Skeletal muscle tissue (tissue), 4 donors: ENCODE results near the gene NCBP3. TPM values are rescaled to one million over a fixed set of nuclear protein-coding genes. Genes with fewer than 3 reads are reported as not detected.
"Not testable (repeated sequence)": the region's sequence is repeated elsewhere in the genome, so short reads cannot be mapped to it uniquely, and the experiment has no call there.

ENCODE experiments used
- H3K27ac ChIP-seq: one replicate; pipeline ENCODE4 v1.7.0; 2013; ENCODE audit warnings: mild to moderate bottlenecking, low read depth, low read length, inconsistent platforms
- H3K27me3 ChIP-seq, 3 donors: one replicate each; pipeline ENCODE4 v1.7.0; 2013; ENCODE audit warnings: low read length in 3 of 3; ENCODE audit not compliant: control insufficient read depth in 3 of 3, insufficient read depth in 3 of 3
- H3K36me3 ChIP-seq, 3 donors: one replicate each; pipeline ENCODE4 v1.7.0; 2013; ENCODE audit warnings: low read length in 3 of 3; ENCODE audit not compliant: control insufficient read depth in 3 of 3, insufficient read depth in 3 of 3
- H3K4me1 ChIP-seq, 3 donors: one replicate each; pipeline ENCODE4 v1.7.0; 2013; ENCODE audit warnings: low read length in 3 of 3, mild to moderate bottlenecking in 3 of 3; ENCODE audit not compliant: control insufficient read depth in 3 of 3, insufficient read depth in 3 of 3
- H3K4me3 ChIP-seq, 3 donors: one replicate each; pipeline ENCODE4 v1.7.0; 2013; ENCODE audit warnings: low read length in 3 of 3
- H3K9ac ChIP-seq, 3 donors: one replicate each; pipeline ENCODE4 v1.7.0; 2013; ENCODE audit warnings: low read length in 3 of 3, mild to moderate bottlenecking in 3 of 3, moderate library complexity in 2 of 3, low read depth in 1 of 3
- H3K9me3 ChIP-seq, 3 donors: one replicate each; pipeline ENCODE4 v1.7.0; 2013; ENCODE audit warnings: low read length in 3 of 3; ENCODE audit not compliant: control insufficient read depth in 3 of 3
- total RNA-seq: library from RNA; depleted of rRNA; stranded (reverse); fragments of >200 nt; gene quantifications from one replicate; pipeline ENCODE4 v1.2.3, GENCODE V29; 2014
- donor health status: Osteomylitis.

NCBP3 gene
- total RNA-seq, 1 donor from 2014 or later: 17.2 TPM

DNA sequence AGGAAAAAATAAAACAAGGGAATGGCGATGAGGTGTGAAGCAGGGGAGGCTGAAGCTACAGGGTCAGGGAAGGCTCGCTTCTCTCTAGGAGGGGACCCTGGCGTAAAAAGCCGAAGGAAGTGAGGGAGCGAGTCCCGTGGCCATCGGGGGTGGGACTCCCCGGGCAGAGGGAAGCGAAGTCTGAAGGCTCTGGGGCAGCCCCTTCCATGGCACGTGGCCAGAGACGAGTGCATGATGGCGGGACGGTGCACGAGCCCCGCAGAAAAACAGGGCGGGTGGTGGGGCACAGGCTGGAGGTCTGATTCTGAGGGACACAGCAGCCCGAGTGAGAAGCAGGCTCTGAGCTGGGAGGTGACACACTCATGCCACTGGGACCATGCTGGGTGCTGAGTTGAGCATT lies 21.1 kb upstream of the NCBP3 start:
- H3K27me3 ChIP-seq: no peaks in the 10 kb centered on the region

DNA sequence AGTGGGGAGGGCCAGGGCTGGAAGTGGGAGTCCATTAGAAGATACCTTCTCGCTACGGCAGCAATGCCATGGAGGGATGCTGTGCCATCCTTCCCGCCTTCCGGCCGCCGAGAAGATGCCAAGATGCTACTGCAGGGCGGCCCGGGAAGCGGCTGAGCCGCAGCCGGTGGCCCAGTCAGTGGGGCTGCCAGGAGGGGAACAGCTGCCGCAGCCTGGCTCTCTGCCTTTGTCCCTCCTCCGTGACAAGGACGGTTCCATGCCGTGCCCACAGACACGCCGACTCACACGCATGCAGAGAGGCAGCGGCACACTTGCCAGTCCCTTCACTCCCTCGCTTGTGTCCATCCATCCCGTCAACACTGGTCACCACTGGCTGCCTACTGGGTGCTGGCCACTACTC lies 20.2 kb upstream of the NCBP3 start:
- no peak overlapping the region for H3K27ac ChIP-seq
- H3K4me1 ChIP-seq: peaks cover 0 to 10% (median 6%) of the 10 kb centered on the region in 3 donors
- H3K9me3 ChIP-seq: no peaks in the 10 kb centered on the region
- H3K36me3 ChIP-seq: peaks cover under 1 to 8% (median 1%) of the 10 kb centered on the region in 3 donors
- H3K27me3 ChIP-seq: no peaks in the 10 kb centered on the region
- no peak overlapping the region for H3K9ac ChIP-seq
- H3K4me3 ChIP-seq: no peak overlapping the region

More for the DNA sequence above, 21.1 kb upstream of the NCBP3 start:
- H3K9ac ChIP-seq: no peak overlapping the region
- H3K9me3 ChIP-seq: no peaks in the 10 kb centered on the region
- peaks cover 0 to 10% (median 6%) of the 10 kb centered on the region in 3 donors for H3K4me1 ChIP-seq
- no peak overlapping the region for H3K27ac ChIP-seq
- no peak overlapping the region for H3K4me3 ChIP-seq
- peaks cover 1 to 7% (median 4%) of the 10 kb centered on the region in 3 donors for H3K36me3 ChIP-seq

DNA sequence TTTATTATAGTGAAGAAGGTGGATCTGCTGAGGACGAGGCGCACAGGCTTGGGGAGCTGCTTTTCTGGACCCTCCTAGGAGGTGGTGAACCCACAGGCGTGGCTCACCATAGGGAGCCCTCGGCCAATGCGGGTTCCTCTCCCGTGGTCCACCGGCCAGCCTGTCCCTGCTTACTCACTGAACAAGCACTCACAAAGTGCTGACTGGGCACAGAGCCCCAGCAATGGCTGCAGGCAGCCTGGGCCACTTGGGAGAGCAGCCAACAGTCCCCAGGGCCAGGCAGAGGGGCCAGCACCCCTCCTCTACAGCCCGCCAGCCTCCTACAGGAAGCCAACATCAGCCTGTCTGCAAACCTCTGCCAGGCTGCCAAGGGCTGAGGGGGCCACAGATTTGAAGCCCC lies 19.1 kb upstream of the NCBP3 start:
- Histone ChIP-seq H3K27me3 (no peaks in the 10 kb centered on the region), H3K9me3 (no peaks in the 10 kb centered on the region), H3K9ac (peak overlapping the region in 1 of 3 donors; percentile 3), H3K4me1 (peaks cover 0 to 10% (median 6%) of the 10 kb centered on the region in 3 donors), H3K4me3 (no peak overlapping the region), H3K27ac (no peak overlapping the region), H3K36me3 (peaks cover 5 to 18% (median 10%) of the 10 kb centered on the region in 3 donors)

DNA sequence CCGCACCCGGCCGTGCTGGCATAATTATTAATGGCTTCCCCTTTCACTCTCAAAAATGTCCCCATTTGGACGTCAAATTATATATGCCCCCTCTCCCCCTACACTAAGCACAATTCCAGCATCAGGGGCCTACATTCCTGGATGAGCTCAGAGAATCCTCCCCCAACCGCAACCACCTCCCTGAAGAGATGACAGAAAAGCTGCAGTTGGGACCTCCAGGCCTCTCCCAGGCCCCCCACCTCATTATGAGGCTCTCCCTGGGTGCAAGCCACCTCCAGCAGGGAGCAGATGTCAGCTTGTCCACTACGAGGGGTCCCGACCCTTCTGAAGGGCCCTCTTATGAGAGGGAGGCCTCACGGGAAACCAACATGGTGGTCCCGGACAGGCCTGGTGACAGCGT lies 18.5 kb upstream of the NCBP3 start:
- Histone ChIP-seq H3K36me3 (peaks cover 5 to 13% (median 10%) of the 10 kb centered on the region in 3 donors), H3K27me3 (no peaks in the 10 kb centered on the region), H3K9me3 (no peaks in the 10 kb centered on the region), H3K27ac (no peak overlapping the region), H3K4me3 (no peak overlapping the region), H3K4me1 (peaks cover 0 to 10% (median 6%) of the 10 kb centered on the region in 3 donors), H3K9ac (no peak overlapping the region)

DNA sequence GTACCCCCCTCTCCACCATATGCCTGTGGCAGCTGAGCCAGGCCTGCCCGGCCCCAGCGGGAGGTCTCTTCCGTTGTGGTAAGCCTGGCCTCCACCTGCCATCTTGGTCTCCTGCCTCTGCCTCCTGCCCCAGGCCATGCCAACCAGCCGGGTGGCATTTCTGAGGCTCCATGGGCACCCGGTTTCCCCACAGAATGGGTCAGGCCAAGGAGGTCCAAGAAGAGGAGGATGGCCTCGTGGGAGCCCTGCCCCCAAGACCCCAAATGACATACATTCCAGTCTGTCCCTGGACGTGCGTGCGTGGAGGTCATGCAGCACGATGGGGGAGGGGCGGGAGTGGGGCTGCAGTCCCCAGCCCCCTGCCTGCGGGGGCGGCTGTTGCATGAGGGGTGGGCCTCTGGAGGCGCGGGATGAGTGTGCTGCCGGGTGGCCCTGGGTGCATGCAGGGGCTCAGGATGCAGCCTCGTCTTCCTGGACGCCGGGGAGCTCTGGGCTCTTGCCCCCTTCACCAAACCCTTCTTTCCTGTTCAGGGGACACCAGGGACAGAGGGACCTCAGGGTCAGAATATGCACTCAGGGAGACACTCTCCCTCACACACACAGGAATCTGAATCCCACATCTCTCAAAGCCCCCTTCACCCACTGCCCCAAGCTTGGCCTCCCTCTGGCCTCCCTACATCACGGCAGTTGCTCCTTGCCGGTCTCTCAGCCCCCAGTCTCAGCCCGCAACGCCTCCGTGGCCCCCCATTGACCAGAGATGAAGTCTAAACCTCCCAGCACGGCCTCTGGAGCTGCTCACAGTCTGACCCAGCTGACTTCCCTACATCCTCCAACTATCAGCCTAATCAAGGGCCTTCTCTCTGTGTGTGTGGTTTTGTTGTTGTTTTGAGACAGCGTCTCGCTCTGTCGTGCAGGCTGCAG lies 16.0 kb upstream of the NCBP3 start:
- H3K4me1 ChIP-seq: peaks cover 0 to 10% (median 6%) of the 10 kb centered on the region in 3 donors

DNA sequence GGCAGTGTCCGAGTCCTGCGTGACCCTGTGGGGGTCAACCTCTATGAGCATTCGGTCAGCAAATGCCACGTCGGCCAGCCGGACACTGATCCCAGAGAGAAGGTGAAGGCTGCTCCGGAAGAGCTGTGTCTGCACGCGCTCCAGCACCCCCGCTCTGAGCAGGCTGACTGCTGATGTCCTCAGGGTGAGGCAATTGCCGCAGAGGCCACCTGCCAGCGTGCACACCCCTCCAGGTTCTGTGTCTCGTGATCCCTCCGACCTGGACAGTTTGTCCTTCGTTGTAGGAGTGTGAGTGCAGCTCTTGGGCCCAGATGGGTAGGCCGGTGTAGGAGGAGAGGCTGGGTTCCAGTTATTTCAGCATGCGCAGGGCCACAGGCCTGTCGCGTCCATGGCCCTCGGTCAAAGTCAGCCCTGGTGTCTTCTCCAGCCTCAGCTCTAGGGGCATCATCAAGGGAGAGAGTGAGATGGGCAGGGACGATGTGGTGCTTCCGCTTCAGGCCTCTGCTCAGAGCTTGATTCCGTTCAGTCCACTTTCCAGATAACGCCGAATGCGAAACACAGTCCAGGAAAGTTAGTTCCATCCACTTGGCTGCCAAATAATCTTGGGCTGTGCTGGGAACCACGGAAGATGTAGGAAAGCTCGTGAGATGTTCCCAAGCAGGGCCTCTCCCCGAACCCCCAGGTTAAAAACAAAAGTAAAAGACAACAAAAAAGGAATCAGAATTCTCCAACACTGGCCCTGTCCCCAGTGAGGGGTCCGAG lies 15.1 kb upstream of the NCBP3 start:
- Histone ChIP-seq H3K4me1 (peaks cover 0 to 6% (median 4%) of the 10 kb centered on the region in 3 donors), H3K36me3 (peaks cover 5 to 12% (median 10%) of the 10 kb centered on the region in 3 donors), H3K9ac (no peak overlapping the region), H3K27ac (no peak overlapping the region), H3K27me3 (peaks cover 0 to 6% (median 0%) of the 10 kb centered on the region in 3 donors), H3K9me3 (no peaks in the 10 kb centered on the region), H3K4me3 (no peak overlapping the region)

More for the DNA sequence above, 16.0 kb upstream of the NCBP3 start:
- Histone ChIP-seq H3K9ac (no peak overlapping the region), H3K27me3 (peaks cover 0 to 6% (median 0%) of the 10 kb centered on the region in 3 donors), H3K4me3 (no peak overlapping the region), H3K9me3 (no peaks in the 10 kb centered on the region), H3K27ac (no peak overlapping the region), H3K36me3 (peaks cover 5 to 12% (median 10%) of the 10 kb centered on the region in 3 donors)

DNA sequence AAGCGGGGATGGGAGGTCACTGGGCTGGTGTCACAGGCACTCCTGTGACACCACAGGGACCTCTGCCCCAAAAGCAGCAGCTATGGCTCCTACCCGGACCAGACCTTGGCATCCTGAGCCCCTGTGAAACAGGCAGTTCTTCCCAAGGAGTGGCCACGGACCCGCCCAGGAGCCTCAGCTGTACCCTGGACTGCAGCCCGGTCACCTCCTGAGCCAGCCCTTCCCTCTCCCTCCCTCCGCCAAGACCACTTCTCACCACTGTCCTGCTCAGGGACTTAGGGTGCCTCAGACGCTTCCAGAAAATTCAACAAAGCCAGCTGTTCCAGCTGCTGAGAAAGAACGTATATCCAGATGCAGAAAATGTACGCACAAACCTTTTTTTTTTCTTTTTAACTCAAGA lies 13.9 kb upstream of the NCBP3 start:
- no peak overlapping the region for H3K27ac ChIP-seq
- peaks cover 5 to 12% (median 10%) of the 10 kb centered on the region in 3 donors for H3K36me3 ChIP-seq
- H3K4me3 ChIP-seq: no peak overlapping the region

DNA sequence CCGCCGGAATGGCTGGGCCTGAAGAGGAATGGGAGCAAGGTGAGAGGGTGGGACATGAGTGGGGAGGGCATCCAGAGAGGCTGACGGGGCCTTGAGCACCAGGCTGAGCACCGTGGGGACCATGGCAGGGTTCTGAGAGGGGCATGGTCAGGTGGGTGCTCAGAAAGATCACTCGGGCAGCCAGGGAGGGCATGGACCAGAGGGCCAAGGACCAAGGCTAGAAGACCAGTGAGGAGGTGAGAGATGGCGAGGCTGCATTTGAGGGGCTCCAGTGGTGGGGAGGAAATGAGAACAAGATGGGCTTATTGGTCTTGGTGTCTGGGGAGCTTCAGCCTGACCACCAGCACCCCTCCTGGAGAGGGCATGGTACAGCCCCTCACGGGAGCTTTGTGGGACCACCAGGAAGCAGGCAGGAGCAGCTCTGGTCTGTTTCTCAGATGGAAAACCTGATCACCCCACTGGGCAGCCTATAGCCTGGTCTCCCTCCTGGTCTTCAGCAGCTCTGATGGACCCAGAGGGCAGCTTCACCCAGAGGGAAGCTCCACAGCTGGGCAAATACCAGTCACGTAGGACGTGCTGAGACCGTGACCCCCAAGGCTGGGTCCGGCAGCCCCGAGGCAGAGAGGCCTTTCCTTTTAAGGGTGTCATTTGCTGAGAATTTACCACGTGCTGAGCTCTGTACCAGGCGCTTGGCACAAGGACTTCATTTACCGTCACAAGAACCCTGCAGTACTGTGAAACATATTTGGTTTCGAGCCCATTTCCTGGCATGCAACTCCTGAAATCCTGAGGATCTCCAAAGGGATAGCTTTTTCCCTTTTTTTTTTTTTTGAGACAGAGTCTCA lies 11.4 kb upstream of the NCBP3 start:
- Histone ChIP-seq H3K27ac (no peak overlapping the region), H3K4me1 (no peaks in the 10 kb centered on the region)

More for the DNA sequence above, 13.9 kb upstream of the NCBP3 start:
- no peaks in the 10 kb centered on the region for H3K9me3 ChIP-seq
- H3K9ac ChIP-seq: no peak overlapping the region
- H3K27me3 ChIP-seq: peaks cover 0 to 6% (median 0%) of the 10 kb centered on the region in 3 donors
- H3K4me1 ChIP-seq: no peaks in the 10 kb centered on the region

DNA sequence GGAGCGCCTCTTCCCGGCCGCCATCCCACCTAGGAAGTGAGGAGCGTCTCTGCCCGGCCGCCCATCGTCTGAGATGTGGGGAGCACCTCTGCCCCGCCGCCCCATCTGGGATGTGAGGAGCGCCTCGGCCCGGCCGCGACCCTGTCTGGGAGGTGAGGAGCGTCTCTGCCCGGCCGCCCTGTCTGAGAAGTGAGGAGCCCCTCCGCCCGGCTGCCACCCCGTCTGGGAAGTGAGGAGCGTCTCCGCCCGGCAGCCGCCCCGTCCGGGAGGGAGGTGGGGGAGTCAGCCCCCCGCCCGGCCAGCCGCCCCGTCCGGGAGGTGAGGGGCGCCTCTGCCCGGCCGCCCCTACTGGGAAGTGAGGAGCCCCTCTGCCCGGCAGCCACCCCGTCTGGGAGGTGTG lies 8.2 kb upstream of the NCBP3 start:
- H3K4me1 ChIP-seq, H3K9ac ChIP-seq, H3K36me3 ChIP-seq, H3K27ac ChIP-seq, H3K9me3 ChIP-seq, H3K4me3 ChIP-seq, H3K27me3 ChIP-seq: not testable (repeated sequence)

More for the DNA sequence above, 11.4 kb upstream of the NCBP3 start:
- H3K4me3 ChIP-seq: no peak overlapping the region
- no peak overlapping the region for H3K9ac ChIP-seq
- H3K9me3 ChIP-seq: no peaks in the 10 kb centered on the region
- H3K36me3 ChIP-seq: peaks cover 5 to 12% (median 10%) of the 10 kb centered on the region in 3 donors
- H3K27me3 ChIP-seq: peaks cover 0 to 6% (median 0%) of the 10 kb centered on the region in 3 donors
